ENCODE data around the gene TNS1.

- TF ChIP-seq EZH2phosphoT487 (IDR thresholded peaks at IDR 0.05; ENCODE audit: borderline replicate concordance, low read length) (no peak), EZH2 (IDR thresholded peaks at IDR 0.05; ENCODE audit: low read length, unreplicated experiment) (no peak)
Observed at GRCh38 chr2:217834057-217834620, 168.7 kb downstream of the TNS1 start.
